ENCODE measurements around the gene OR52E5. TPM values are rescaled to one million over a fixed set of nuclear protein-coding genes. Genes with fewer than 3 reads are reported as not detected.

OR52E5 gene
- polyA plus RNA-seq, 1 experiment: not detected

- no peaks in the 10 kb centered on the region for H3K36me3 ChIP-seq (ENCODE audit: control insufficient read depth, insufficient read depth, low read length)
- no peak for TF ChIP-seq CTCF (IDR thresholded peaks at IDR 0.05; ENCODE audit: insufficient read depth, low read depth, low read length)
- DNase-seq (ENCODE audit: low read depth): no peak
- CTCF ChIA-PET: no interaction called here
- no peaks in the 10 kb centered on the region for H3K27me3 ChIP-seq (ENCODE audit: control insufficient read depth, insufficient read depth, low read length)
- no peak overlapping the region for H3K4me3 ChIP-seq (ENCODE audit: low read depth, low read length)
- POLR2A ChIA-PET: no interaction called here
Measured at GRCh38 chr11:5938603-5938965, 45.6 kb downstream of the OR52E5 start.

GRCh38 chr11:5940748-5941147 is 47.7 kb downstream of the OR52E5 start:
- H3K27me3 ChIP-seq (ENCODE audit: control insufficient read depth, insufficient read depth, low read length): no peaks in the 10 kb centered on the region
- CTCF ChIA-PET: no interaction called here
- TF ChIP-seq CTCF (IDR thresholded peaks at IDR 0.05; ENCODE audit: insufficient read depth, low read depth, low read length): no peak
- no peak overlapping the region for H3K4me3 ChIP-seq (ENCODE audit: low read depth, low read length)
- no peaks in the 10 kb centered on the region for H3K36me3 ChIP-seq (ENCODE audit: control insufficient read depth, insufficient read depth, low read length)
- no peak for DNase-seq (ENCODE audit: low read depth)
- POLR2A ChIA-PET: no interaction called here

- Histone ChIP-seq H3K4me3 (ENCODE audit: low read depth, low read length) (no peak within 1 kb of the TSS), H3K27me3 (ENCODE audit: control insufficient read depth, insufficient read depth, low read length) (no peaks in the 10 kb centered on the region), H3K36me3 (ENCODE audit: control insufficient read depth, insufficient read depth, low read length) (no peaks in the 10 kb centered on the region)
- POLR2A ChIA-PET: no interaction called here
- no peak for TF ChIP-seq CTCF (IDR thresholded peaks at IDR 0.05; ENCODE audit: insufficient read depth, low read depth, low read length)
- DNase-seq (ENCODE audit: low read depth): no peak
- CTCF ChIA-PET: no interaction called here
Measured at GRCh38 chr11:5941951-5942350, 48.9 kb downstream of the OR52E5 start, which contains the start of gene OR56A3. TSS of gene OR56A3 (plus strand) at chr11:5942251. CDS start at chr11:5947347, 5,096 bp downstream.

Other genes starting within 250 kb of the OR52E5 start
- 19.1 and 21.2 TPM in 2 replicates for gene TRIM5, start 208.1 kb upstream of the OR52E5 start, polyA plus RNA-seq (2011; rRNA removed)
- 58.2 and 74.9 TPM in 2 replicates for gene TRIM22, start 203.4 kb upstream of the OR52E5 start, polyA plus RNA-seq (2011; rRNA removed)
- gene OR56B1, start 156.8 kb upstream of the OR52E5 start, polyA plus RNA-seq (2011; rRNA removed): not detected in 2 replicates
- 0.07 TPM in 1 of 2 replicates, not detected in the other for gene OR52N4, start 139.0 kb upstream of the OR52E5 start, polyA plus RNA-seq (2011; rRNA removed)
- not detected in 2 replicates for gene OR52N5, start 109.9 kb upstream of the OR52E5 start, polyA plus RNA-seq (2011; rRNA removed)
- not detected in 2 replicates for gene OR52N1, start 101.9 kb upstream of the OR52E5 start, polyA plus RNA-seq (2011; rRNA removed)
- not detected in 2 replicates for gene OR52N2, start 84.3 kb upstream of the OR52E5 start, polyA plus RNA-seq (2011; rRNA removed)
- gene OR52E6, start 51.3 kb upstream of the OR52E5 start, polyA plus RNA-seq (2011; rRNA removed): not detected in 2 replicates
- gene OR52E8, start 35.5 kb upstream of the OR52E5 start, polyA plus RNA-seq (2011; rRNA removed): not detected in 2 replicates
- not detected in 2 replicates for gene OR52E4, start 12.6 kb upstream of the OR52E5 start, polyA plus RNA-seq (2011; rRNA removed)
- not detected in 2 replicates for gene OR56A3, start 49.0 kb downstream of the OR52E5 start, polyA plus RNA-seq (2011; rRNA removed)
- not detected in 2 replicates for gene OR56A5, start 75.3 kb downstream of the OR52E5 start, polyA plus RNA-seq (2011; rRNA removed)
- not detected in 2 replicates for gene OR52L1, start 93.8 kb downstream of the OR52E5 start, polyA plus RNA-seq (2011; rRNA removed)
- gene OR56A4, start 113.7 kb downstream of the OR52E5 start, polyA plus RNA-seq (2011; rRNA removed): not detected in 2 replicates
- gene OR56A1, start 137.6 kb downstream of the OR52E5 start, polyA plus RNA-seq (2011; rRNA removed): not detected in 2 replicates
- not detected in 2 replicates for gene OR56B4, start 214.5 kb downstream of the OR52E5 start, polyA plus RNA-seq (2011; rRNA removed)